SK-N-DZ (cell line): ENCODE results near the gene HMGCR. TPM values are rescaled to one million over a fixed set of nuclear protein-coding genes. Genes with fewer than 3 reads are reported as not detected.
"Not testable (repeated sequence)": the region's sequence is repeated elsewhere in the genome, so short reads cannot be mapped to it uniquely, and the experiment has no call there.

ENCODE experiments used
- DNase-seq: peaks from one replicate; pipeline ENCODE4 v3.0.0-alpha.2; 2015; ENCODE audit warnings: low spot score
- polyA plus RNA-seq, 2 experiments: library from polyadenylated mRNA; depleted of rRNA; stranded (reverse); fragments of >200 nt; gene quantifications; 2 replicates each; pipeline ENCODE4 v1.2.3, GENCODE V29; 2014

The HMGCR gene
- 92.3 and 102 TPM in 2 replicates for polyA plus RNA-seq (2014; cell fraction: cytosol; rRNA removed)
- polyA plus RNA-seq (2014; cell fraction: nucleus; rRNA removed): 102 and 128 TPM in 2 replicates

DNA sequence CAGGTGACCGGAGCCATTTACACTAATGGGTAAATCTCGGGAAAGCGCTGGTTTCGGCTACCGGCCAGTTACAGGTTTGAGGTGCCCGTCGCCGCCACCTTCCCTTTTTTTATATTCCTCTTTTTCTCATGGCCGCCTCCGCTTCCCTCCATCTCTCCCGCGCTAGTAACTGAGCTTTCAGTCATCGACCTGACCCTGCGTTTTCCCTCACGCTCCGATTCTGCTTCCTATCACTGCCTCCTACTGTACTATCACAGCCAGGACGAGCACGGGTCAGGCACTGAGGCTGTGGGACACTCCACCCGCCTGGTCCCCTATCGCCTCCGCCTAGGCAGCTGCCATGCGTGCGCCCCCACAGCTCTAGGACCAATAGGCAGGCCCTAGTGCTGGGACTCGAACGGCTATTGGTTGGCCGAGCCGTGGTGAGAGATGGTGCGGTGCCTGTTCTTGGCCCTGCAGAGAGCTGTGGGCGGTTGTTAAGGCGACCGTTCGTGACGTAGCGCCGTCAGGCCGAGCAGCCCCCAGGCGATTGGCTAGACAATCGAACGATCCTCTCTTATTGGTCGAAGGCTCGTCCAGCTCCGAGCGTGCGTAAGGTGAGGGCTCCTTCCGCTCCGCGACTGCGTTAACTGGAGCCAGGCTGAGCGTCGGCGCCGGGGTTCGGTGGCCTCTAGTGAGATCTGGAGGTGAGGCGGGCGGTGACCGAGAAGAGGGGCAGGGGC lies at the start of gene HMGCR:
Gene HMGCR, plus strand, starts transcription at position 606 of the 722 bp plus-strand sequence. CDS start 5,386 bp downstream, outside the sequence.
- DNase-seq: peak; percentile 100

DNA sequence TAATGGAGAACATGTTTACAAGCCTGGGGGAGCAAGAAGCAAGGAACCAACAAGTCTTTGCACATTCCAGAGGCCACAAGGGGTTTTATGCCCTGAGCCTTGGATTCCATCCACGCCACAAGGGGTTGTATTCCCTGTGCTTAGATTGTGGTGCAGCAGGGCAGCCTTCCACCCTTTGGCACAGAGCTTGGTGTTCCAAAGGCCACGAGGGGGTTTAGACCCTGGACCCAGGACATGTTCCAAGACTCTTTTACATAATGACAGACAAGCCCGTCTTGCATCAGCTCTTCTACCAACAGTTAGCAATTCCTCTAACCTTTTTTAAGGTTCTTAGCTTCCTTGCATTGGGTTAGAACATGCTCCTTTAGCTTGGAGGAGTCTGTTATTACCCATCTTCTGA lies 45.2 kb upstream of the HMGCR start:
- not testable (repeated sequence) for DNase-seq

DNA sequence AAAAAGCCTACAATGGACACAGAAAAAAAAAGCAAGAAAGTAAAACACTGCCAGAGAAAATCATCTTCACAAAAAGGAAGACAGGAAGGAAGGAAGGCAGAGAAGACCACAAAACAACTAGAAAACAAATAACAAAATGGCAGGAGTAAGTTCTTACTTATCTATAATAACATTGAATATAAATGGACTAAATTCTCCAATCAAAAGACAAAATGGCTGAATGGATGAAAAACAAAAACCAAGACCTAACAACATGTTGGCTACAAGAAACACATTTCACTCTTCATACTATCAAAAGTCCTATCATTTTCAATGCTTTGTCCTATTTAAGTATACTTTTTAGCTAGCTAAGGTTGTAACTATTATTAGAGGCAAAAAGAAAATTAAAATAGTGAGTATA lies 36.9 kb upstream of the HMGCR start:
- DNase-seq: no peak

DNA sequence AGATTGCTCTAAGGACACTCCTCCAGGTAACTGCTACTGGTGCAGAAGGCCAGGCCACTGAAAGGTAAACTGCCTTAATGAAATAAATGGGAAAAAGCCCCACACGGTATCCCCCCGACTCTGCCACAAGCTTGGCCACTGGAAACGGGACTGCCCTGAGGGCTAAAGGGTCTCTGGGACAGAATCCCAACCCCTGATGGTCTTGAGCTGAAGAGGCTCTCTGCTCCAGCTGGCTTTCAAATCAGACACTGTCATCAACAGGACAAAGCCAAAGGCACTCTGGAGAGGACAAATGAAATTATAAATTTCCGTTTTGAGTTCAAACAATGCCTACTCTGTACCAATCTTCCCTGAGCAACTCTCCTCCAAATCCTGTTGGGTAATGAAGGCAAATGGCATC lies 33.6 kb upstream of the HMGCR start:
- peak; percentile 18 for DNase-seq

GRCh38 chr5:75304486-75304885 lies 32.5 kb upstream of the HMGCR start:
- DNase-seq: not testable (repeated sequence)

DNA sequence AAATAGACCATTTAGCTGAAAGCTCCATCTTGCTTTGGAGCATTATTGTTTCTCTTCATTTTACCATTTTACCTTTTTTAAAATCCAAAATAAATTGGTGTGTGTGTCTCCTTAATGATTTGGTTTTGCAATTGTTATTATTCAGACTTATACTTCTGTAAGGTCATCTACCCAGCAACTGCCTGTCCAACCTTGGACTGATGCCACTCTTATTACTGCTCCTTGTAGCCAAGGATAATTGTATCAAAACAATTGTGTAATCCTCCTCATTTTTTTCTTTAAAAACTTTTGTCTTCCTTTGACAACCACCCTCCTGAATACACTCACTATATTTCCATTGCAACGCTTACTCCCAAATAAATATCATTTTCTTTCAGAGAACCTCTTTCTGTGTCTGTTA lies 30.3 kb upstream of the HMGCR start:
- DNase-seq: no peak

- DNase-seq: no peak
Observed at GRCh38 chr5:75310212-75310611, 26.8 kb upstream of the HMGCR start.

GRCh38 chr5:75319148-75319547 lies 17.9 kb upstream of the HMGCR start:
- DNase-seq: not testable (repeated sequence)

- no peak for DNase-seq
Observed at GRCh38 chr5:75319638-75320037, 17.4 kb upstream of the HMGCR start.

DNA sequence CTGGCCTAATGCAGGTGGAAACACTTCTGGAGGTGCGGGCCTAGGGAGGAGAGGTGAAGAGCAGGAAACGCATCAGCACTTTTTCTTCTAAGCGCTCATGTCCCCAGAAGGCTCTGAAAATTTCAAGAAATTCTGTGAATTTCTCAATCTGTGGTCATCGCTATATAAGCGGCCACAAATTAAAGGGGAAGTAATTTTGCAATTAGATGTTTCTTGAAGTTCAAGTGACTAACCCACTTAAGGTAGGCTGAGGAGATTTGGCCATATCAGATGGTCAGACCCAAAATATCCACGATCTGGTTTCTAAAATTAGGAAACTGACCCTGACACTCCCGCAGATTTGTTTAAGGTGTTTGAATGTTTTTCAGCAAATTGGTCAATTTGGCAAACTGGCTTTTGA lies 16.6 kb upstream of the HMGCR start:
- no peak for DNase-seq

DNA sequence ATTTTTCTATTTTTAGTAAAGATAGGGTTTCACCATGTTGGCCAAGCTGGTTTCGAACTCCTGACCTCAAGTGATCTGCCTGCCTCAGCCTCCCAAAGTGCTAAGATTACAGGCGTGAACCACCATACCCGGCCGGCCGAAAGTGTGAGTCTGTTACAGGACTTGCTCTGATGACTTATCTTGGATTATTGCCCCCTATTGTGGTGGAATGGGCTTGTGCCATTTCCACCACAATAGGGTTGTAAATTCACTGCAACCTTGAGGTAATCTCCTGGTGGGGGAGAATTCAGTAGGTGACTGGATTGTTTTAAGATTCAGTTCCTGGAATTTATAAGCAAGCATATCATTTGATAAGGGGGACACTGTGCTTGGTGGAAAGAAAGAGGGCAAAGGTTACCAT lies 15.0 kb upstream of the HMGCR start:
- DNase-seq: no peak

- DNase-seq: no peak
Observed at GRCh38 chr5:75324791-75325190, 12.2 kb upstream of the HMGCR start.

DNA sequence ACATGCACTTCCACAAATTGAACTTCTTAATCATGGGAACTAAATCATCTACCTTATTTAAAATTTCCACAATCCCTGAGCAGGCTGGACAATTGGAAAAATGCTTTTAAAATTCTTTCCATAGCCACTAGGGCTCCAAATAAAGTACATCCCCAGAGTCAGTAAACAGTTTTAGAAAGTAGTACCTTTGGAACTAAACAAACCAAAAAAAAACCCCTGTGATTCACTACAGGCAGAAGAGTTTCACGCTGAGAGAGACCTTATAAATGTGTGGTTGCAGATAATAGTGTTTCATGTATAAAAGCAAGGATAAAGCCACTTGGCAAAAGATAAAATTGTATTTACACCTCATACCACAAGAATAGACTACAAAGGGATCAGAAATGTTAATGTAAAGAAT lies 11.8 kb upstream of the HMGCR start:
- DNase-seq: no peak

DNA sequence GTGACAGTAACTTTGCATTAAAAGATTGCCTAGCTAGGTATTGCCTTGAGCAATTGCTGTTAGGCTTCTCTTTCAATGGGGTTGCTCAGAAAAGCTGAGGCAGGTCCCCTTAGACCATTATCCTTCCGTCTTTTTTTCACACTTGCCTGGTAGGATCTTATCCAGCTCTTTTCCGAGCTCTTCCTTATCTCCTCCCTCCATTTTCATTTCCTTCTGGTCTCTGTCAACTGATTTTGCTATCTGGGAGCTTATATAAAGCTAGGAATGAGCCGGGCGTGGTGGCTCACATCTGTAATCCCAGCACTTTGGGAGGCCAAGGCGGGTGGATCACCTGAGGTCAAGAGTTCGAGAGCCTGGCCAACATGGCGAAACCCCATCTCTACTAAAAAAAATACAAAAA lies 6.6 kb upstream of the HMGCR start:
- DNase-seq: no peak

GRCh38 chr5:75331095-75332090 lies 5.6 kb upstream of the HMGCR start:
- no peak for DNase-seq

DNA sequence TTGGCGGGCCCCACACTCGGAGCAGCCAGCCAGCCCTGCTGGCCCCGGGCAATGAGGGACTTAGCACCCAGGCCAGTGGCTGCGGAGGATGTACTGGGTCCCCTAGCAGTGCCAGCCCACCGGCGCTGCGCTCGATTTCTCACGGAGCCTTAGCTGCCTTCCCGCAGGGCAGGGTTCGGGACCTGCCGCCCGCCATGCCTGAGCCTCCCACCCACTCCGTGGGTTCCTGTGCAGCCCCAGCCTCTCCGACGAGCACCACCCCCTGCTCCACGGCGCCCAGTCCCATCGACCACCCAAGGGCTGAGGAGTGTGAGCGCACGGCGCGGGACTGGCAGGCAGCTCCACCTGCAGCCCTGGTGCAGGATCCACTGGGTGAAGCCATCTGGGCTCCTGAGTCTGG lies 3.3 kb upstream of the HMGCR start:
- not testable (repeated sequence) for DNase-seq

- not testable (repeated sequence) for DNase-seq
Observed at GRCh38 chr5:75334413-75334812, 2.6 kb upstream of the HMGCR start.

DNA sequence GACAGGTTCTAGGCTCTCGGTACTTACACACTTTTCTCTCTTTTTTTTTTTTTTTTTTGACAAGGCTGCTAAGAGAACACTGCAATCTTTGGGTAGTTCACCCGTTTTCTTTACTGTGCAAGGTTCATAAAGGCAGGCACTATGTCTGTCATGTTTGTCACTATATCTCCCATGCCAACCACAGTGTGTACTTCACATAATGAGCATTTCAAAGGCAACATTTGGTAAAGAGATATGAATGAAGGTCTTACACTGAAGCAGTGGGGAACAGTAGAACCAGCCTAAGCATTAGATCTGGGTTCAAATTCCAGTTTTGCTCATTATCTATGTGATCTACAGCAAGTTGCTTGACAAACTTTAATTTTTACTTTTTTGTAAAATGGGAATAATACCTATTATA lies 1.5 kb upstream of the HMGCR start:
- DNase-seq: no peak

DNA sequence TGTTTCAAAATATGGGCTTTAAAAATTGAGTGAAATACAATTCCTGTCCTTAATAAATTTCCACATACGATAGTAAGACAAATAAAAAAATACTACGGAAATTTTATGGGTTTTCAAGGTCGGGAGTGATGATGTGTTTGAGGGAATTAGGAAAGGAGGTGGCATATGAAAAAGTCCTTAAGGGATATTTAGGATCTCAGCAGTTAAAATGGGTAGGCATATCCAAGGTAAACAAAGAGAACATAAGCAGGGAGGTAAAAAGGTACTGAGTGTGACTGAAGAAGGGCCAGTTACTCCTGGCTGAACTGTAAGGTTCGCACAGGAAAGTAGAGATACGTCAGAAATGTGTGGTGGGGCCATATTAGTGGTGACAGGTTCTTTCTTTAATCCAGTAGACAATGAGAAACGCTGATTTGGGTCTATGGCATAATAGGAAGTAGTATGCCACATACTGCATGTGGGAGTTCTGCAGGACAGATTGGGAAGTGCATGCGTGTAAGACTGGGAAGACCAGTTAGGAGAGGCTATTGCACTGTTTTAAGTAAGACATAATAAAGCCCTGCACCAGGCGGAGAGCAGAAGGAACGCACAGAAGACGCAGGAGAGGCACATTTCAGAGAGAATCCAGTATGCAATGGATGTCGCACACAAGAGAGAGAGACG lies 937 bp upstream of the HMGCR start:
- DNase-seq: peak; percentile 87

GRCh38 chr5:75337366-75338021 lies 474 bp downstream of the HMGCR start:
- peak; percentile 28 for DNase-seq

DNA sequence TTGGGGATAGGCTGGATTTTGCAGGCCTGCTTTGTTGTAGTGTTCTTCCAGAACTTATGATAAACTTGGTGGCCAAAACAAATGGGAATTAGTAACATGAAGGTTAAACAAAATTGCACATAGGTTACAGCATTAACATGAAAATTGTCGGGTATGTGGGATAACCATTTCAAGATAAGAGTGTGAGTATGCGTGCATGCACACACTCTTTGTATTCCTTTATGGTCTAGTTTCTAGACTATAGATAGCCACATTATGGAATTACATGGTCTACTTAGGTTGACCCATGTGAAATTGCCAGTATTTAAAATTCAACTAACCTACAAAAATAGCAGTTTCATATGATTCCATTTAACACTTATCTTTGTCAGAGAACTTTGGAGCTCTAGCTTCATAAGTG lies 1.4 kb downstream of the HMGCR start:
- no peak for DNase-seq
